Measurements from ENCODE around the gene SERPINI1. TPM values are rescaled to one million over a fixed set of nuclear protein-coding genes. Genes with fewer than 3 reads are reported as not detected.

SERPINI1 gene
- total RNA-seq, 1 experiment from 2014 or later, result 6.4 TPM

DNA sequence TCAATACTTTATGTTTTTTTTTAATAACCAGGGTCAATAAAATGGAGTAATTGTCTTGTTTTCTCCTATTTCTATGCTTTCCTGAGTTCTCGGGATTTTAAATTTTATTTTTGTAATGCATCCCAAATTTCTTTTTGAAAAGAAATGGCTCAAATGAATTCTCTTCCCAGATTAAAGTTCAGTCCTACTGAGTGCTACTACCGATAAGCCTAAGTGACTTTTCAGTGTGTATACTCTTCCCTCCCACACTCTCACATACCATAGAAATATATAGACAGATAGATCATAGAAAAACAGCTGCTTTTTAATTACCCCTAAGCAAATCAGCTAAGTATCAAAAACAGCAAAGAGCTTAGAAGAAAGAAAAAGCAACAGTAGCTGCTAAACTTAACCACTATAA, 1.5 kb downstream of the SERPINI1 start:
- no peak overlapping the region for H3K27ac Mint-ChIP-seq
- ATAC-seq, result no peak
- ChIA-PET POLR2A (no interaction called here), CTCF (no interaction called here)
- TF ChIP-seq GABPB1 (CRISPR knock-in tag; IDR thresholded peaks at IDR 0.05) (no peak), NFATC4 (CRISPR knock-in tag; IDR thresholded peaks at IDR 0.05) (no peak), ELF4 (CRISPR knock-in tag; IDR thresholded peaks at IDR 0.05; ENCODE audit: low read depth) (no peak), HMGA2 (CRISPR knock-in tag; IDR thresholded peaks at IDR 0.05) (no peak), ATF1 (CRISPR knock-in tag; IDR thresholded peaks at IDR 0.05) (no peak), FOXJ3 (CRISPR knock-in tag; IDR thresholded peaks at IDR 0.05; ENCODE audit: borderline replicate concordance) (no peak)
- TF ChIP-seq, protein P1, sequence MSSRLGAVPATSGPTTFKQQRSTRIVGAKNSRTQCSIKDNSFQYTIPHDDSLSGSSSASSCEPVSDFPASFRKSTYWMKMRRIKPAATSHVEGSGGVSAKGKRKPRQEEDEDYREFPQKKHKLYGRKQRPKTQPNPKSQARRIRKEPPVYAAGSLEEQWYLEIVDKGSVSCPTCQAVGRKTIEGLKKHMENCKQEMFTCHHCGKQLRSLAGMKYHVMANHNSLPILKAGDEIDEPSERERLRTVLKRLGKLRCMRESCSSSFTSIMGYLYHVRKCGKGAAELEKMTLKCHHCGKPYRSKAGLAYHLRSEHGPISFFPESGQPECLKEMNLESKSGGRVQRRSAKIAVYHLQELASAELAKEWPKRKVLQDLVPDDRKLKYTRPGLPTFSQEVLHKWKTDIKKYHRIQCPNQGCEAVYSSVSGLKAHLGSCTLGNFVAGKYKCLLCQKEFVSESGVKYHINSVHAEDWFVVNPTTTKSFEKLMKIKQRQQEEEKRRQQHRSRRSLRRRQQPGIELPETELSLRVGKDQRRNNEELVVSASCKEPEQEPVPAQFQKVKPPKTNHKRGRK (CRISPR knock-in tag; IDR thresholded peaks at IDR 0.05; ENCODE audit: borderline replicate concordance), result no peak
- TF ChIP-seq, protein P2, sequence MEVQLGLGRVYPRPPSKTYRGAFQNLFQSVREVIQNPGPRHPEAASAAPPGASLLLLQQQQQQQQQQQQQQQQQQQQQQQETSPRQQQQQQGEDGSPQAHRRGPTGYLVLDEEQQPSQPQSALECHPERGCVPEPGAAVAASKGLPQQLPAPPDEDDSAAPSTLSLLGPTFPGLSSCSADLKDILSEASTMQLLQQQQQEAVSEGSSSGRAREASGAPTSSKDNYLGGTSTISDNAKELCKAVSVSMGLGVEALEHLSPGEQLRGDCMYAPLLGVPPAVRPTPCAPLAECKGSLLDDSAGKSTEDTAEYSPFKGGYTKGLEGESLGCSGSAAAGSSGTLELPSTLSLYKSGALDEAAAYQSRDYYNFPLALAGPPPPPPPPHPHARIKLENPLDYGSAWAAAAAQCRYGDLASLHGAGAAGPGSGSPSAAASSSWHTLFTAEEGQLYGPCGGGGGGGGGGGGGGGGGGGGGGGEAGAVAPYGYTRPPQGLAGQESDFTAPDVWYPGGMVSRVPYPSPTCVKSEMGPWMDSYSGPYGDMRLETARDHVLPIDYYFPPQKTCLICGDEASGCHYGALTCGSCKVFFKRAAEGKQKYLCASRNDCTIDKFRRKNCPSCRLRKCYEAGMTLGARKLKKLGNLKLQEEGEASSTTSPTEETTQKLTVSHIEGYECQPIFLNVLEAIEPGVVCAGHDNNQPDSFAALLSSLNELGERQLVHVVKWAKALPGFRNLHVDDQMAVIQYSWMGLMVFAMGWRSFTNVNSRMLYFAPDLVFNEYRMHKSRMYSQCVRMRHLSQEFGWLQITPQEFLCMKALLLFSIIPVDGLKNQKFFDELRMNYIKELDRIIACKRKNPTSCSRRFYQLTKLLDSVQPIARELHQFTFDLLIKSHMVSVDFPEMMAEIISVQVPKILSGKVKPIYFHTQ (CRISPR knock-in tag; IDR thresholded peaks at IDR 0.05), result no peak
- TF ChIP-seq, protein P3, sequence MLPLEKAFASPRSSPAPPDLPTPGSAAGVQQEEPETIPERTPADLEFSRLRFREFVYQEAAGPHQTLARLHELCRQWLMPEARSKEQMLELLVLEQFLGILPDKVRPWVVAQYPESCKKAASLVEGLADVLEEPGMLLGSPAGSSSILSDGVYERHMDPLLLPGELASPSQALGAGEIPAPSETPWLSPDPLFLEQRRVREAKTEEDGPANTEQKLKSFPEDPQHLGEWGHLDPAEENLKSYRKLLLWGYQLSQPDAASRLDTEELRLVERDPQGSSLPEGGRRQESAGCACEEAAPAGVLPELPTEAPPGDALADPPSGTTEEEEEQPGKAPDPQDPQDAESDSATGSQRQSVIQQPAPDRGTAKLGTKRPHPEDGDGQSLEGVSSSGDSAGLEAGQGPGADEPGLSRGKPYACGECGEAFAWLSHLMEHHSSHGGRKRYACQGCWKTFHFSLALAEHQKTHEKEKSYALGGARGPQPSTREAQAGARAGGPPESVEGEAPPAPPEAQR (CRISPR knock-in tag; IDR thresholded peaks at IDR 0.05), result no peak
- TF ChIP-seq, protein P4, sequence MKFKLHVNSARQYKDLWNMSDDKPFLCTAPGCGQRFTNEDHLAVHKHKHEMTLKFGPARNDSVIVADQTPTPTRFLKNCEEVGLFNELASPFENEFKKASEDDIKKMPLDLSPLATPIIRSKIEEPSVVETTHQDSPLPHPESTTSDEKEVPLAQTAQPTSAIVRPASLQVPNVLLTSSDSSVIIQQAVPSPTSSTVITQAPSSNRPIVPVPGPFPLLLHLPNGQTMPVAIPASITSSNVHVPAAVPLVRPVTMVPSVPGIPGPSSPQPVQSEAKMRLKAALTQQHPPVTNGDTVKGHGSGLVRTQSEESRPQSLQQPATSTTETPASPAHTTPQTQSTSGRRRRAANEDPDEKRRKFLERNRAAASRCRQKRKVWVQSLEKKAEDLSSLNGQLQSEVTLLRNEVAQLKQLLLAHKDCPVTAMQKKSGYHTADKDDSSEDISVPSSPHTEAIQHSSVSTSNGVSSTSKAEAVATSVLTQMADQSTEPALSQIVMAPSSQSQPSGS (CRISPR knock-in tag; IDR thresholded peaks at IDR 0.05; ENCODE audit: borderline replicate concordance, low read depth), result no peak
- TF ChIP-seq, protein P5, sequence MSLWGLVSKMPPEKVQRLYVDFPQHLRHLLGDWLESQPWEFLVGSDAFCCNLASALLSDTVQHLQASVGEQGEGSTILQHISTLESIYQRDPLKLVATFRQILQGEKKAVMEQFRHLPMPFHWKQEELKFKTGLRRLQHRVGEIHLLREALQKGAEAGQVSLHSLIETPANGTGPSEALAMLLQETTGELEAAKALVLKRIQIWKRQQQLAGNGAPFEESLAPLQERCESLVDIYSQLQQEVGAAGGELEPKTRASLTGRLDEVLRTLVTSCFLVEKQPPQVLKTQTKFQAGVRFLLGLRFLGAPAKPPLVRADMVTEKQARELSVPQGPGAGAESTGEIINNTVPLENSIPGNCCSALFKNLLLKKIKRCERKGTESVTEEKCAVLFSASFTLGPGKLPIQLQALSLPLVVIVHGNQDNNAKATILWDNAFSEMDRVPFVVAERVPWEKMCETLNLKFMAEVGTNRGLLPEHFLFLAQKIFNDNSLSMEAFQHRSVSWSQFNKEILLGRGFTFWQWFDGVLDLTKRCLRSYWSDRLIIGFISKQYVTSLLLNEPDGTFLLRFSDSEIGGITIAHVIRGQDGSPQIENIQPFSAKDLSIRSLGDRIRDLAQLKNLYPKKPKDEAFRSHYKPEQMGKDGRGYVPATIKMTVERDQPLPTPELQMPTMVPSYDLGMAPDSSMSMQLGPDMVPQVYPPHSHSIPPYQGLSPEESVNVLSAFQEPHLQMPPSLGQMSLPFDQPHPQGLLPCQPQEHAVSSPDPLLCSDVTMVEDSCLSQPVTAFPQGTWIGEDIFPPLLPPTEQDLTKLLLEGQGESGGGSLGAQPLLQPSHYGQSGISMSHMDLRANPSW (CRISPR knock-in tag; conservative IDR thresholded peaks at IDR 0.05; ENCODE audit: low read depth), result no peak
- TF ChIP-seq, protein P6, sequence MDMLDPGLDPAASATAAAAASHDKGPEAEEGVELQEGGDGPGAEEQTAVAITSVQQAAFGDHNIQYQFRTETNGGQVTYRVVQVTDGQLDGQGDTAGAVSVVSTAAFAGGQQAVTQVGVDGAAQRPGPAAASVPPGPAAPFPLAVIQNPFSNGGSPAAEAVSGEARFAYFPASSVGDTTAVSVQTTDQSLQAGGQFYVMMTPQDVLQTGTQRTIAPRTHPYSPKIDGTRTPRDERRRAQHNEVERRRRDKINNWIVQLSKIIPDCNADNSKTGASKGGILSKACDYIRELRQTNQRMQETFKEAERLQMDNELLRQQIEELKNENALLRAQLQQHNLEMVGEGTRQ (CRISPR knock-in tag; IDR thresholded peaks at IDR 0.05), result no peak
- TF ChIP-seq, protein P7, sequence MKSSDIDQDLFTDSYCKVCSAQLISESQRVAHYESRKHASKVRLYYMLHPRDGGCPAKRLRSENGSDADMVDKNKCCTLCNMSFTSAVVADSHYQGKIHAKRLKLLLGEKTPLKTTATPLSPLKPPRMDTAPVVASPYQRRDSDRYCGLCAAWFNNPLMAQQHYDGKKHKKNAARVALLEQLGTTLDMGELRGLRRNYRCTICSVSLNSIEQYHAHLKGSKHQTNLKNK (CRISPR knock-in tag; IDR thresholded peaks at IDR 0.05), result no peak
- TF ChIP-seq, protein P8, sequence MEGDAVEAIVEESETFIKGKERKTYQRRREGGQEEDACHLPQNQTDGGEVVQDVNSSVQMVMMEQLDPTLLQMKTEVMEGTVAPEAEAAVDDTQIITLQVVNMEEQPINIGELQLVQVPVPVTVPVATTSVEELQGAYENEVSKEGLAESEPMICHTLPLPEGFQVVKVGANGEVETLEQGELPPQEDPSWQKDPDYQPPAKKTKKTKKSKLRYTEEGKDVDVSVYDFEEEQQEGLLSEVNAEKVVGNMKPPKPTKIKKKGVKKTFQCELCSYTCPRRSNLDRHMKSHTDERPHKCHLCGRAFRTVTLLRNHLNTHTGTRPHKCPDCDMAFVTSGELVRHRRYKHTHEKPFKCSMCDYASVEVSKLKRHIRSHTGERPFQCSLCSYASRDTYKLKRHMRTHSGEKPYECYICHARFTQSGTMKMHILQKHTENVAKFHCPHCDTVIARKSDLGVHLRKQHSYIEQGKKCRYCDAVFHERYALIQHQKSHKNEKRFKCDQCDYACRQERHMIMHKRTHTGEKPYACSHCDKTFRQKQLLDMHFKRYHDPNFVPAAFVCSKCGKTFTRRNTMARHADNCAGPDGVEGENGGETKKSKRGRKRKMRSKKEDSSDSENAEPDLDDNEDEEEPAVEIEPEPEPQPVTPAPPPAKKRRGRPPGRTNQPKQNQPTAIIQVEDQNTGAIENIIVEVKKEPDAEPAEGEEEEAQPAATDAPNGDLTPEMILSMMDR (IDR thresholded peaks at IDR 0.05), result no peak
- TF ChIP-seq, protein P9, sequence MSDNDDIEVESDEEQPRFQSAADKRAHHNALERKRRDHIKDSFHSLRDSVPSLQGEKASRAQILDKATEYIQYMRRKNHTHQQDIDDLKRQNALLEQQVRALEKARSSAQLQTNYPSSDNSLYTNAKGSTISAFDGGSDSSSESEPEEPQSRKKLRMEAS (CRISPR knock-in tag; IDR thresholded peaks at IDR 0.05), result no peak
- TF ChIP-seq, protein P10, sequence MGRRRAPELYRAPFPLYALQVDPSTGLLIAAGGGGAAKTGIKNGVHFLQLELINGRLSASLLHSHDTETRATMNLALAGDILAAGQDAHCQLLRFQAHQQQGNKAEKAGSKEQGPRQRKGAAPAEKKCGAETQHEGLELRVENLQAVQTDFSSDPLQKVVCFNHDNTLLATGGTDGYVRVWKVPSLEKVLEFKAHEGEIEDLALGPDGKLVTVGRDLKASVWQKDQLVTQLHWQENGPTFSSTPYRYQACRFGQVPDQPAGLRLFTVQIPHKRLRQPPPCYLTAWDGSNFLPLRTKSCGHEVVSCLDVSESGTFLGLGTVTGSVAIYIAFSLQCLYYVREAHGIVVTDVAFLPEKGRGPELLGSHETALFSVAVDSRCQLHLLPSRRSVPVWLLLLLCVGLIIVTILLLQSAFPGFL (CRISPR knock-in tag; IDR thresholded peaks at IDR 0.05; ENCODE audit: borderline replicate concordance), result no peak
- TF ChIP-seq, protein P11, sequence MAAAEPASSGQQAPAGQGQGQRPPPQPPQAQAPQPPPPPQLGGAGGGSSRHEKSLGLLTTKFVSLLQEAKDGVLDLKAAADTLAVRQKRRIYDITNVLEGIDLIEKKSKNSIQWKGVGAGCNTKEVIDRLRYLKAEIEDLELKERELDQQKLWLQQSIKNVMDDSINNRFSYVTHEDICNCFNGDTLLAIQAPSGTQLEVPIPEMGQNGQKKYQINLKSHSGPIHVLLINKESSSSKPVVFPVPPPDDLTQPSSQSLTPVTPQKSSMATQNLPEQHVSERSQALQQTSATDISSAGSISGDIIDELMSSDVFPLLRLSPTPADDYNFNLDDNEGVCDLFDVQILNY (CRISPR knock-in tag; IDR thresholded peaks at IDR 0.05), result no peak
- no peak for DNase-seq (ENCODE audit: low spot score)
- no peaks in the 10 kb centered on the region for H3K27me3 Mint-ChIP-seq (ENCODE audit: low read depth)
- H3K36me3 Mint-ChIP-seq, result no peaks in the 10 kb centered on the region
- H3K4me1 Mint-ChIP-seq, result peaks cover 40% of the 10 kb centered on the region
- no peak overlapping the region for H3K4me3 Mint-ChIP-seq
- H3K9me3 Mint-ChIP-seq, result no peaks in the 10 kb centered on the region
